Activated naive CD4-positive, alpha-beta T cell treated with anti-CD3 and anti-CD28 coated beads, Interleukin-2, amount 10 ng/mL, durations not matched to agents 7 days and 5 days (primary cell): Measurements from ENCODE around the gene GSTK1.

Source experiments
- CTCF ChIA-PET: fragments of 350-600 bp; sonication (Branson Sonifier 250); formaldehyde crosslinking; loops from one replicate; lab custom pipeline; 2021; ENCODE audit warnings: antibody characterized with exemption; lab: Charles Lee
- DNase-seq: peaks from one replicate; pipeline ENCODE4 v3.0.0-alpha.2; 2020
- H3K27ac Mint-ChIP-seq: one replicate; pipeline ENCODE4 v1.8.0; 2021; ENCODE audit warnings: mild to moderate bottlenecking, moderate library complexity, mixed read lengths
- H3K27me3 Mint-ChIP-seq: one replicate; pipeline ENCODE4 v1.8.0; 2021; ENCODE audit warnings: mild to moderate bottlenecking, mixed read lengths
- H3K36me3 Mint-ChIP-seq: one replicate; pipeline ENCODE4 v1.8.0; 2021; ENCODE audit warnings: mixed read lengths
- H3K4me1 Mint-ChIP-seq: one replicate; pipeline ENCODE4 v1.8.0; 2021; ENCODE audit warnings: mixed read lengths
- H3K4me3 Mint-ChIP-seq: one replicate; pipeline ENCODE4 v1.8.0; 2021; ENCODE audit warnings: mild to moderate bottlenecking, moderate library complexity, mixed read lengths
- H3K9me3 Mint-ChIP-seq: one replicate; pipeline ENCODE4 v1.8.0; 2021; ENCODE audit warnings: mixed read lengths

Gene GSTK1

GRCh38 chr7:143300959-143301935 is 38.0 kb downstream of the GSTK1 start:
- H3K27ac Mint-ChIP-seq: no peak overlapping the region
- H3K27me3 Mint-ChIP-seq: no peaks in the 10 kb centered on the region
- peaks cover 83% of the 10 kb centered on the region for H3K36me3 Mint-ChIP-seq
- peaks cover 71% of the 10 kb centered on the region for H3K4me1 Mint-ChIP-seq
- CTCF ChIA-PET: interaction anchor here (0.9 to 8.6 kb wide), 7 partner anchors 9 to 107 kb away, joined by 3 to 185 read pairs (median 4); no protein-coding TSS in a partner anchor
- no peaks in the 10 kb centered on the region for H3K9me3 Mint-ChIP-seq
- H3K4me3 Mint-ChIP-seq: no peak overlapping the region
- no peak for DNase-seq

GRCh38 chr7:143303733-143304132 is 40.5 kb downstream of the GSTK1 start:
- Mint-ChIP-seq H3K9me3 (peaks cover 6% of the 10 kb centered on the region), H3K36me3 (peaks cover 89% of the 10 kb centered on the region), H3K27me3 (no peaks in the 10 kb centered on the region), H3K4me3 (no peak overlapping the region), H3K4me1 (peaks cover 75% of the 10 kb centered on the region), H3K27ac (no peak overlapping the region)
- no peak for DNase-seq
- CTCF ChIA-PET: interaction anchor here (1.5 to 2.5 kb wide), 2 partner anchors 24 to 64 kb away, joined by 5 to 56 read pairs; no protein-coding TSS in a partner anchor

- Mint-ChIP-seq H3K36me3 (peaks cover 92% of the 10 kb centered on the region), H3K4me1 (peaks cover 74% of the 10 kb centered on the region), H3K4me3 (no peak overlapping the region), H3K9me3 (peaks cover 8% of the 10 kb centered on the region), H3K27me3 (no peaks in the 10 kb centered on the region), H3K27ac (no peak overlapping the region)
- no peak for DNase-seq
- CTCF ChIA-PET: interaction anchor here (0.8 to 2.6 kb wide), 15 partner anchors 9 to 118 kb away, joined by 3 to 56 read pairs (median 4); partner anchors contain the start of gene EPHA1
Observed at GRCh38 chr7:143304938-143305337, 41.7 kb downstream of the GSTK1 start.

GRCh38 chr7:143305423-143306070 is 42.3 kb downstream of the GSTK1 start:
- Mint-ChIP-seq H3K27ac (peak overlapping the region; percentile 15), H3K4me1 (peaks cover 76% of the 10 kb centered on the region), H3K27me3 (no peaks in the 10 kb centered on the region), H3K36me3 (peaks cover 92% of the 10 kb centered on the region), H3K4me3 (no peak overlapping the region), H3K9me3 (peaks cover 13% of the 10 kb centered on the region)
- peak; percentile 76 for DNase-seq
- CTCF ChIA-PET: interaction anchor here (0.8 to 2.6 kb wide), 17 partner anchors 9 to 118 kb away, joined by 3 to 56 read pairs (median 4); partner anchors contain the start of gene EPHA1

DNA sequence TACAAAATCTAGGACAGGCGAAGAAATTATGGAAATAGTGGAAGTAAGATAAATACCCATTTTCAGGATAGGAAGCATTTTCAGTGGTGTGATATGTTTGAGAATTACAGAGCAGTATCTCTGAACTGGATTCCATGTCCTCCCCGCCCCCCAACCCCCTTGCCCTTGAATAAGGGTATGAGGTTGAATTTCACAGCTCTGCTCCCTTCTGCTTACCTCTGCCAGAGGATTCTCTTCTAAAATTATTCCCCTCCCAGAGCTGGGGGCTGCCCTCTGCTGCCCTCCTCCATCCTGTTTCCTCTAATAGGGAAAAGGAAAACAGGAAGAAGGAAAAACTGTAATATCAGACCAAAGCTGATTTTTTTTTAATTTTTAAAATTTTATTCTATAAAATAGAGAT is 45.4 kb downstream of the GSTK1 start:
- H3K36me3 Mint-ChIP-seq: peaks cover 80% of the 10 kb centered on the region
- no peak overlapping the region for H3K4me3 Mint-ChIP-seq
- H3K9me3 Mint-ChIP-seq: peaks cover 17% of the 10 kb centered on the region
- H3K27me3 Mint-ChIP-seq: no peaks in the 10 kb centered on the region
- no peak for DNase-seq
- no peak overlapping the region for H3K27ac Mint-ChIP-seq
- H3K4me1 Mint-ChIP-seq: peaks cover 75% of the 10 kb centered on the region
- CTCF ChIA-PET: interaction anchor here (1.9 to 4.4 kb wide), 5 partner anchors 9 to 108 kb away, joined by 6 to 29 read pairs (median 12); no protein-coding TSS in a partner anchor

- Mint-ChIP-seq H3K4me3 (no peak overlapping the region), H3K9me3 (peaks cover 11% of the 10 kb centered on the region), H3K4me1 (peaks cover 32% of the 10 kb centered on the region), H3K27ac (no peak overlapping the region), H3K36me3 (peaks cover 30% of the 10 kb centered on the region), H3K27me3 (peaks cover 16% of the 10 kb centered on the region)
- CTCF ChIA-PET: no interaction called here
- no peak for DNase-seq
Observed at GRCh38 chr7:143314127-143314526, 50.9 kb downstream of the GSTK1 start.

DNA sequence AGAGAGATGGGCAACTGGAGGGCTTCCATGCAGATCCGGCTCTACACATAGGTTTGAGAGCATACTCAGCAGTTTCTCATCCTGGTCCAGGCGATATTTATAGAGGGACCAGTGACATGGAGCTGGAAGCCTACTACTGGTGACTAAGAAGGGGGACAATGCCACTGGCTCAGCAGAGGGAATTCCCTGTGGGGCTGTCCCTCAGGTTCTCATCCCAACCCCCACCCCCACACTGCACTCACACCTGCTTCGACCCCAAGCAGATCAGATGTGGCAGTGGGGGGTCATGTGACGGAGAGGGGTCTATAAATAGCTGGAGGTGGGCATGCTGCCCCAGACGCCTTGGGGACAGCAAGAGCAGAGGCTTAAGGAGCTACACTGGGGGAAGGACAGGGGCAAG is 52.5 kb downstream of the GSTK1 start, which contains the start of gene CLCN1:
CLCN1 (plus strand) TSS at position 336 of the 400 bp plus-strand sequence. CDS start 102 bp downstream, outside the sequence.
- peaks cover 3% of the 10 kb centered on the region for H3K9me3 Mint-ChIP-seq
- peaks cover 16% of the 10 kb centered on the region for H3K4me1 Mint-ChIP-seq
- peaks cover 33% of the 10 kb centered on the region for H3K27me3 Mint-ChIP-seq
- CTCF ChIA-PET: interaction anchor here (1.5 to 3.6 kb wide), 2 partner anchors 16 to 76 kb away, joined by 5 to 11 read pairs; no protein-coding TSS in a partner anchor
- peaks cover 15% of the 10 kb centered on the region for H3K36me3 Mint-ChIP-seq
- no peak within 1 kb of the TSS for H3K27ac Mint-ChIP-seq
- no peak within 1 kb of the TSS for H3K4me3 Mint-ChIP-seq
- no peak for DNase-seq

DNA sequence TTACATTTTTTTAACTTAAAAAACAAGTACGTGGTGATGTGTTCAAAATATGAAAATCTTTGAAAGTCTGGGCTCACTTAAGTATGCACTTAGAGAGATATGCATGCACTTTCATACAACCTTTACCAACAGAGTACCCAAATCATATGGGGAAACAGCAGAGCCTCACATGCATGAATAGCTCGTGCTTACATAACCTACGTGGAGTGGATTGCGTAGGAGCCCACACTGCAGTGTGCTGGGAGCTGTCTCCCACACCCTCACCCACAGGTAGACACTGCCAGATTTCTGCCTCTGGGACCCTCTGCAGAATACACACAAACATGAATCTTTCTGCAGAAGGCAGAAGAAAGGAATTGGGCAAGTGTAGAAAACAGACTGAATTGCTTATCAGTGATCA is 53.3 kb downstream of the GSTK1 start:
- CTCF ChIA-PET: interaction anchor here (1.3 to 3.6 kb wide), 3 partner anchors 17 to 77 kb away, joined by 3 to 11 read pairs (median 5); no protein-coding TSS in a partner anchor
- Mint-ChIP-seq H3K4me1 (peaks cover 9% of the 10 kb centered on the region), H3K36me3 (peaks cover 11% of the 10 kb centered on the region), H3K27ac (no peak overlapping the region), H3K27me3 (peaks cover 36% of the 10 kb centered on the region), H3K4me3 (no peak overlapping the region), H3K9me3 (no peaks in the 10 kb centered on the region)
- no peak for DNase-seq

- H3K27me3 Mint-ChIP-seq: peaks cover 42% of the 10 kb centered on the region
- no peak for DNase-seq
- peaks cover under 1% of the 10 kb centered on the region for H3K36me3 Mint-ChIP-seq
- no peak overlapping the region for H3K27ac Mint-ChIP-seq
- no peak overlapping the region for H3K4me3 Mint-ChIP-seq
- CTCF ChIA-PET: interaction anchor here (1.4 to 1.6 kb wide), 2 partner anchors 16 to 78 kb away, joined by 3 to 6 read pairs; no protein-coding TSS in a partner anchor
- H3K4me1 Mint-ChIP-seq: no peaks in the 10 kb centered on the region
- no peaks in the 10 kb centered on the region for H3K9me3 Mint-ChIP-seq
Observed at GRCh38 chr7:143318661-143319060, 55.4 kb downstream of the GSTK1 start.
